TTC549 (cell line): ENCODE data around the gene APOA5.
"Not testable (repeated sequence)": the region's sequence is repeated elsewhere in the genome, so short reads cannot be mapped to it uniquely, and the experiment has no call there.

Experiments used
- FAIRE-seq: peaks from 2 replicates; lab custom pipeline; 2012; peaks lifted over from hg19 to GRCh38; lab: Jason Lieb, UNC

Gene APOA5

GRCh38 chr11:116826751-116827431 is 35.2 kb upstream of the APOA5 start:
- FAIRE-seq: no peak

GRCh38 chr11:116825854-116826750 is 34.4 kb upstream of the APOA5 start:
- no peak for FAIRE-seq

- FAIRE-seq: no peak
Measured at GRCh38 chr11:116825434-116825833, 33.8 kb upstream of the APOA5 start.

GRCh38 chr11:116823031-116823843 is 31.6 kb upstream of the APOA5 start, which contains the start of gene APOA4:
Gene APOA4, minus strand, starts transcription at chr11:116823304. Its CDS starts 113 bp downstream, at chr11:116823191.
- no peak for FAIRE-seq

GRCh38 chr11:116822575-116822974 is 30.9 kb upstream of the APOA5 start:
- FAIRE-seq: no peak

- no peak for FAIRE-seq
Measured at GRCh38 chr11:116821050-116821918, 29.6 kb upstream of the APOA5 start.

GRCh38 chr11:116819049-116819448 is 27.4 kb upstream of the APOA5 start:
- no peak for FAIRE-seq

GRCh38 chr11:116814502-116814901 is 22.8 kb upstream of the APOA5 start:
- FAIRE-seq: no peak

GRCh38 chr11:116813781-116814471 is 22.2 kb upstream of the APOA5 start:
- FAIRE-seq: no peak

- FAIRE-seq: no peak
Measured at GRCh38 chr11:116813170-116813569, 21.5 kb upstream of the APOA5 start.

GRCh38 chr11:116812109-116812508 is 20.4 kb upstream of the APOA5 start:
- peak; percentile 98 for FAIRE-seq

- no peak for FAIRE-seq
Measured at GRCh38 chr11:116811194-116811593, 19.5 kb upstream of the APOA5 start.

- no peak for FAIRE-seq
Measured at GRCh38 chr11:116808262-116809175, 16.8 kb upstream of the APOA5 start.

GRCh38 chr11:116807601-116808261 is 16.1 kb upstream of the APOA5 start:
- FAIRE-seq: no peak

GRCh38 chr11:116804001-116804400 is 12.3 kb upstream of the APOA5 start:
- no peak for FAIRE-seq

GRCh38 chr11:116801662-116802061 is 10.0 kb upstream of the APOA5 start:
- not testable (repeated sequence) for FAIRE-seq

GRCh38 chr11:116800610-116801009 is 8.9 kb upstream of the APOA5 start:
- no peak for FAIRE-seq

- no peak for FAIRE-seq
Measured at GRCh38 chr11:116798368-116798767, 6.7 kb upstream of the APOA5 start.

GRCh38 chr11:116797816-116798215 is 6.1 kb upstream of the APOA5 start:
- no peak for FAIRE-seq
